GM10248 (cell line): ENCODE data around the gene TRPM8.
"Not testable (repeated sequence)": the region's sequence is repeated elsewhere in the genome, so short reads cannot be mapped to it uniquely, and the experiment has no call there.

Source experiments
- CTCF ChIA-PET: fragments of 300-600 bp; sonication (Branson Sonifier 250); formaldehyde crosslinking; extraction: SDS; loops from one replicate; lab custom pipeline; 2021; ENCODE audit warnings: antibody characterized with exemption; lab: Yijun Ruan, JAX
- POLR2A ChIA-PET: fragments of 350-650 bp; sonication (Branson Sonifier 250); formaldehyde crosslinking; extraction: SDS; loops from one replicate; lab custom pipeline; 2020; ENCODE audit warnings: antibody characterized with exemption; lab: Yijun Ruan, JAX
- DNase-seq: peaks from one replicate; pipeline ENCODE4 v3.0.0; 2012; ENCODE audit errors: extremely low spot score
- TF ChIP-seq, protein P1 (sequence below): IDR thresholded peaks from 2 replicates; pipeline ENCODE4 v1.5.1; 2012; ENCODE audit warnings: mild to moderate bottlenecking, low read depth; ENCODE audit errors: extremely low read depth, missing control alignments, control extremely low read depth

TRPM8 gene

DNA sequence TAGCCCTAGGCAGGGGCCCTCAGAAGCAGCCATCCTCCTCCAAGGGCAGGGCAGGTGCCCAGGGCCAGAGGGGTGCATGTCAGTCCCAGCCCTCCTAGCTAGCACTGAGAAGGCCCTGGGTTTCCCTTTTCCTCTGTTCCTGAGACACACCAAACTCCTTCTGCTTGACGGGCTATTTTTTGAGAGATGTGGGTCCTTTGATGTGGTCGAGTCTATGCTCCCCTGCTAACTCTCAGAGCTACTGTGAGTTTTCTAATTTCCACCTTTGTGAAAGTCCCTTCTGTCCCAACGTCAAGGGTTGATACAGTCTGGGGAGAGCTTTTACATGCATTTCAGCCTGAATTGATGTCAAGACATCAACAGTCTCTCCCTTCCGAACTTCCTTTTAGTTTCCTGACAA, 51.4 kb downstream of the TRPM8 start:
- no peak for DNase-seq
- TF ChIP-seq, protein P1, sequence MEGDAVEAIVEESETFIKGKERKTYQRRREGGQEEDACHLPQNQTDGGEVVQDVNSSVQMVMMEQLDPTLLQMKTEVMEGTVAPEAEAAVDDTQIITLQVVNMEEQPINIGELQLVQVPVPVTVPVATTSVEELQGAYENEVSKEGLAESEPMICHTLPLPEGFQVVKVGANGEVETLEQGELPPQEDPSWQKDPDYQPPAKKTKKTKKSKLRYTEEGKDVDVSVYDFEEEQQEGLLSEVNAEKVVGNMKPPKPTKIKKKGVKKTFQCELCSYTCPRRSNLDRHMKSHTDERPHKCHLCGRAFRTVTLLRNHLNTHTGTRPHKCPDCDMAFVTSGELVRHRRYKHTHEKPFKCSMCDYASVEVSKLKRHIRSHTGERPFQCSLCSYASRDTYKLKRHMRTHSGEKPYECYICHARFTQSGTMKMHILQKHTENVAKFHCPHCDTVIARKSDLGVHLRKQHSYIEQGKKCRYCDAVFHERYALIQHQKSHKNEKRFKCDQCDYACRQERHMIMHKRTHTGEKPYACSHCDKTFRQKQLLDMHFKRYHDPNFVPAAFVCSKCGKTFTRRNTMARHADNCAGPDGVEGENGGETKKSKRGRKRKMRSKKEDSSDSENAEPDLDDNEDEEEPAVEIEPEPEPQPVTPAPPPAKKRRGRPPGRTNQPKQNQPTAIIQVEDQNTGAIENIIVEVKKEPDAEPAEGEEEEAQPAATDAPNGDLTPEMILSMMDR, result no peak
- ChIA-PET POLR2A (no interaction called here), CTCF (no interaction called here)

DNA sequence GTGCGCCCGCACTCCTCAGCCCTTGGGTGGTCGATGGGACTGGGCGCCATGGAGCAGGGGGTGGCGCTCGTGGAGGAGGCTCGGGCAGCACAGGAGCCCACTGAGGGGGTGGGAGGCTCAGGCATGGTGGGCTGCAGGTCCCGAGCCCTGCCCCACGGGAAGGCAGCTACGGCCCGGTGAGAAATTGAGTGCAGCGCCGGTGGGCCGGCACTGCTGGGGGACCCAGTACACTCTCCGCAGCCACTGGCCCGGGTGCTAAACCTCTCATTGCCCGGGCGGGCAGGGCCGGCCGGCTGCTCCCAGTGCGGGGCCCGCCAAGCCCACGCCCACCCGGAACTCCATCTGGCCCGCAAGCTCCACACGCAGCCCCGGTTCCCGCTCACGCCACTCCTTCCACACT, 55.3 kb downstream of the TRPM8 start:
- POLR2A ChIA-PET, DNase-seq: not testable (repeated sequence)
- CTCF ChIA-PET, result interaction anchor here (1.8 kb wide), 1 partner anchor 573 kb away, joined by 8 read pairs; no protein-coding TSS in a partner anchor

DNA sequence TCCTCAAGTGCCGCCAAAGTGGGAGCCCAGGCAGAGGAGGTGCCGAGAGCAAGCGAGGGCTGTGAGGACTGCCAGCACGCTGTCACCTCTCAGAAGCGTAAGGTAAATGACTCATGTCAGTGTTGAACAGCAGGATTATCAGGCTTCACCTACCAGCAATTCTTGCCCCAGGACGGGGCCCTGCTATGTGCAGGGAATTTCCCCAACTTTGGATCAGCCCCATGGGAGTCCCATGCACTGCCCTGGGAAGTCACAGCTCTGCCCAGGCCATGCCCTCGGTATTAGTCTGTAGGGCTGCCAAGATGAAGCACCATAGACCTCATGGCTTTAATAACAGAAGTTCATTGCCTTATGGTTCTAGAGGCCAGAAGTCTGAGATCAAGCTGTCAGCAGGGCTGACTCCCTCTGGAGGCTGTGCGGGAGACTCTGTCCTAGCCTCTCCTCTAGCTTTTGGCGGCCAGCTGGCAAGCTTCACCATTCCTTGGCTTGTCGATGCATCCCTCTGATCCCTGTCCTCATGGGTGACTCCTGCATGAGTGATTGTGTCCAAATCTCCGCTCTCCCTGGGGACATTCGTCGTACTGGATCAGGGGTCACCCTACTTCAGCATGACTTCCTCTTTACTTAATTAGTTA, 55.9 kb downstream of the TRPM8 start:
- DNase-seq, result no peak
- ChIA-PET POLR2A (no interaction called here), CTCF (interaction anchor here (1.8 kb wide), 1 partner anchor 572 kb away, joined by 8 read pairs; no protein-coding TSS in a partner anchor)
- TF ChIP-seq, protein P1, result no peak

DNA sequence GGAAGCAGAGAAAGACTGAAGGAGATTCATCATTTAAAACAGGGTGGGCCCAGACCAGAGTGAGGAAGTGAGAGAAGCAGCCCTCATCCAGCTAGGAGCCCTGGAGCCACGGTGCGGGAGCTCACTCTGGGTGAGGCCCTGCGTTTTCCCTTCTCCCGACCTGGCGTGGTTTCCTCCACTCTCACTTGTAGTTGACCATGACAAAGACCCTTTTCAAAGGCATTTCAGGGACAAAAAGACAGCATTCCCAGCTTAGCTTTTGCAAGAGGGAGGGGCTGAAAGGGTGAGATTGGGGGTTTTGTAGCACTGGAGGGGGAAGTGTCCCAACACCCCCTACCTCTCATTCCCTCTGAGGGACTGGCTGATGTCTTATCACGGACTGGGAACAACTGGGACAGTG, 56.6 kb downstream of the TRPM8 start:
- ChIA-PET CTCF (interaction anchor here (1.8 kb wide), 1 partner anchor 571 kb away, joined by 8 read pairs; no protein-coding TSS in a partner anchor), POLR2A (no interaction called here)
- DNase-seq, result no peak
- TF ChIP-seq, protein P1, result no peak

DNA sequence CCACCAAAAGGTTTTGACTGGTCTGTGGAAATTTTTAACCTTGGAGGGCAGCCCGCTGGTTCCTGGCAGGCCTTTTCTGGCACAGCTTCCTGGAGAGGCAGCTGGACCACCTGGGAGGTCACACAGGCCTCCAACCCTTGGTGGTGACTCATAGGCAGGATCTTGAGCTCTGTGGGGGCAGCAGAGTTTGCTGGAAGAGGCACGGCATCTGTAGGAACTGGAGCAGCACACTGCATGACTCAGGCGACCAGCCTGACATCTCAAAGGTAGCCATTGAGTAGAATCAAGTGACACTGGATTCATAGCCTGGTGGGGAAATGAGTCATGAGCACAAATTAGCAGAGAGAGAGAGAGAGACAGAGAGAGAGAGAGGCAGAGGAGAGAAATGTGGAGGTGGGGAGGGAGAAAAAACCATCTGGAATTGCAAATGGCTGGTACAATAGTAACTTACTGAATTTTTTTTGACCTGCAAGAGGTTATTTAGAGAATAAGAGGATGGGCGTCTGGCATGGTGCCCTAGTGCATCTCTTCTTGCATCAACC, 57.4 kb downstream of the TRPM8 start:
- CTCF ChIA-PET, result no interaction called here
- DNase-seq, result no peak
- POLR2A ChIA-PET, result no interaction called here
- TF ChIP-seq, protein P1, result no peak

DNA sequence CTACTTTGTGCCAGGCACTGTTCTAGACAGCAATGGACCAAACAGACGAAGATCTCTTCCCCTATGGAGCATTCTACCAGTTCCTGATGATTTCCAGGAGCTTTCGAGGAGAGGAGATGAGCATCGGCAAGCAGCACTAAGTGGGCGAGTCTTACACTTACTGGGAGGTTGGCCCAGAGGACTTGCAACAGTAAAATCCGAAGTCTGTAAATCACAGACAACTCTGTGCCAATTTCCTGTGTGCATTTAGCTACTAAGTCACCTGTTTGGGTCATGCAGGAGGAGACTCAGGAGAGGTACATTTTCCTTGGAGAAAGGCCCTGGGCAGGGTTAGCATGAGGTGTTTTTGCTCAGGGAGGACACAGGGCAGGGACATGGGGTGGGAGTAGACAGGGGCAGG, 58.9 kb downstream of the TRPM8 start:
- DNase-seq, result no peak
- POLR2A ChIA-PET, result no interaction called here
- TF ChIP-seq, protein P1, result no peak
- CTCF ChIA-PET, result no interaction called here

DNA sequence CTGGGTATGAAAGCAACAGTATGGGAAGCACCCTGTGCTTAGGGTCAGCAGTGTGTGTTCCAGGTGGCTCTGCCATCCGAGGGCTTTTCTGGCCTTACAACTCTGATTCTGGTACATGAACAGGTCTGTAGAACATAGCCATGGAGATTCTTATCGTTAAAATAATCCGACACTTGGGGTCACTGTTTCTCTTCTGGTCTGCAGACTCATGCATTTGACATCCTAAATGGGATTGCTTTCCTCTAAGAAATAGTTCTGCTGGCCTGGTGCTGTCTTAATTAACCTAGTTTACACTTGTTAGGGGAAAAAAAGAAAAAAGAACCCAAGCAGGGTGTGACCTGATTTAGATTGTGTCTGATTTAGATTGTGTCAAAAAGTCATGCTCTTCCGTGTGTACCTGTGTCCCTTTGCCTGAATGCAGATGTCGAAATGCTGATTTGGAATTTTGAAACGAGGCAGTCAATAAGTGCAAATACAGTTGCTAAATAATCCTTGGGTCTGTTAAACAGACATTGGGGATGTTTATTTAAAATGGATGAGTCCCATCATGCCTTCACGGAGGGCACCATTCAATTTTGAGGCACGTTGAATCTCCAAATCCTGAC, 59.6 kb downstream of the TRPM8 start:
- TF ChIP-seq, protein P1, result no peak
- peak; percentile 32 for DNase-seq
- CTCF ChIA-PET, result interaction anchor here (1.2 kb wide), 1 partner anchor 12 kb away, joined by 3 read pairs; no protein-coding TSS in a partner anchor
- POLR2A ChIA-PET, result no interaction called here
